ENCODE measurements around the gene PTGS1. TPM values are rescaled to one million over a fixed set of nuclear protein-coding genes. Genes with fewer than 3 reads are reported as not detected.
A peak's percentile ranks its signal among the peaks of the same experiment; 100 is the strongest.

The PTGS1 gene
- polyA plus RNA-seq, 1 of the 3 experiments (the other 2 are of a cell fraction), result 5.4 TPM

- no peak for TF ChIP-seq NRF1 (IDR thresholded peaks at IDR 0.05; ENCODE audit: low read depth, low read length)
- no peak for TF ChIP-seq TEAD4 (IDR thresholded peaks at IDR 0.05; ENCODE audit: borderline replicate concordance, insufficient read depth)
- no peak for TF ChIP-seq PBX3 (IDR thresholded peaks at IDR 0.05)
- no peak for TF ChIP-seq MEF2A (IDR thresholded peaks at IDR 0.05; ENCODE audit: borderline replicate concordance, low read depth)
These were observed 28.3 kb upstream of the PTGS1 start (continued) for GRCh38 chr9:122342323-122343050.

- H3K9me3 ChIP-seq, result no peaks in the 10 kb centered on the region
- CTCF ChIA-PET, result interaction anchor here (0.6 to 21.3 kb wide), 7 partner anchors 9 to 800 kb away, joined by 3 to 528 read pairs (median 4); partner anchors contain the start of gene TTLL11
- H3K79me2 ChIP-seq (ENCODE audit: insufficient read depth), result no peaks in the 10 kb centered on the region
- no peaks in the 10 kb centered on the region for H3K27me3 ChIP-seq (ENCODE audit: insufficient read depth)
- no peak for TF ChIP-seq FOXJ3 (CRISPR knock-in tag; IDR thresholded peaks at IDR 0.05)
- TF ChIP-seq MAX (IDR thresholded peaks at IDR 0.05; ENCODE audit: low read depth), result 0 out of 2 replicates have a peak, but pooled peaks have one; percentile 7
- no peak overlapping the region for H3K27ac ChIP-seq (ENCODE audit: low read depth in 2 of 2, low read length in 1 of 2)
- H4K20me1 ChIP-seq (ENCODE audit: insufficient read depth), result no peaks in the 10 kb centered on the region
- DNase-seq, result peak; percentile 84
- H3F3A ChIP-seq (replicated peaks; ENCODE audit: insufficient read depth), result no peaks in the 10 kb centered on the region
- H3K36me3 ChIP-seq (replicated peaks in 1 of 2; ENCODE audit: control insufficient read depth in 1 of 2, insufficient read depth in 2 of 2, low read length in 1 of 2), result no peaks in the 10 kb centered on the region
- peak overlapping the region in 1 of 2 experiments; percentile 44; a peak in 2 of 4 replicates for H3K4me3 ChIP-seq (ENCODE audit: low read depth in 2 of 2, low read length in 1 of 2)
- peak overlapping the region; percentile 30; the same call in 1 of the 2 replicates for H3K4me2 ChIP-seq
- peak overlapping the region; percentile 94 for H2AFZ ChIP-seq (ENCODE audit: low read depth)
- WGBS (ENCODE audit: low lambda C conversion rate), result 40% methylated on average over 28 of the region's 90 CpGs
- H3K9ac ChIP-seq, result no peak overlapping the region
- POLR2A ChIA-PET, result no interaction called here
- H3K4me1 ChIP-seq (ENCODE audit: control insufficient read depth in 1 of 2, insufficient read depth in 2 of 2, low read depth in 1 of 2, low read length in 1 of 2), result peaks cover 0 to 6% of the 10 kb centered on the region in 2 experiments; a peak in 1 of 4 replicates
- H3K9me2 ChIP-seq, result no peaks in the 10 kb centered on the region
These were observed 24.1 kb upstream of the PTGS1 start for GRCh38 chr9:122346478-122347347.

- peak overlapping the region; percentile 94 for H2AFZ ChIP-seq (ENCODE audit: low read depth)
- H3K4me1 ChIP-seq (ENCODE audit: control insufficient read depth in 1 of 2, insufficient read depth in 2 of 2, low read depth in 1 of 2, low read length in 1 of 2), result peaks cover 0 to 6% of the 10 kb centered on the region in 2 experiments; a peak in 1 of 4 replicates
- H3K9ac ChIP-seq, result no peak overlapping the region
- no peaks in the 10 kb centered on the region for H3F3A ChIP-seq (replicated peaks; ENCODE audit: insufficient read depth)
- CTCF ChIA-PET, result interaction anchor here (0.9 to 21.3 kb wide), 5 partner anchors 17 to 801 kb away, joined by 3 to 528 read pairs (median 3); partner anchors contain the start of gene TTLL11
- H3K9me3 ChIP-seq, result no peaks in the 10 kb centered on the region
- H3K4me2 ChIP-seq, result peak overlapping the region; percentile 30; the same call in 1 of the 2 replicates
- WGBS (ENCODE audit: low lambda C conversion rate), result 68% methylated on average over 16 of the region's 16 CpGs
- no peaks in the 10 kb centered on the region for H3K79me2 ChIP-seq (ENCODE audit: insufficient read depth)
- no peak overlapping the region for H3K27ac ChIP-seq (ENCODE audit: low read depth in 2 of 2, low read length in 1 of 2)
- no peaks in the 10 kb centered on the region for H3K36me3 ChIP-seq (replicated peaks in 1 of 2; ENCODE audit: control insufficient read depth in 1 of 2, insufficient read depth in 2 of 2, low read length in 1 of 2)
- H3K27me3 ChIP-seq (ENCODE audit: insufficient read depth), result no peaks in the 10 kb centered on the region
- no peaks in the 10 kb centered on the region for H3K9me2 ChIP-seq
- POLR2A ChIA-PET, result no interaction called here
- H4K20me1 ChIP-seq (ENCODE audit: insufficient read depth), result no peaks in the 10 kb centered on the region
- no peak for DNase-seq
- peak overlapping the region in 1 of 2 experiments; percentile 44; a peak in 2 of 4 replicates for H3K4me3 ChIP-seq (ENCODE audit: low read depth in 2 of 2, low read length in 1 of 2)
- TF ChIP-seq SIN3A (IDR thresholded peaks at IDR 0.05; ENCODE audit: borderline replicate concordance, low read depth, low read length), result no peak
- TF ChIP-seq GATA2 (CRISPR knock-in tag; IDR thresholded peaks at IDR 0.05), result no peak
- TF ChIP-seq SMC3 (IDR thresholded peaks at IDR 0.05; ENCODE audit: low read depth, low read length), result no peak
- no peak for TF ChIP-seq FOXJ3 (CRISPR knock-in tag; IDR thresholded peaks at IDR 0.05)
- TF ChIP-seq NRF1 (IDR thresholded peaks at IDR 0.05; ENCODE audit: low read depth, low read length), result no peak
- no peak for TF ChIP-seq FOSL2 (IDR thresholded peaks at IDR 0.05; ENCODE audit: borderline replicate concordance, low read depth)
- no peak for TF ChIP-seq USF1 (IDR thresholded peaks at IDR 0.05; ENCODE audit: borderline replicate concordance, low read depth)
- TF ChIP-seq RFX5 (IDR thresholded peaks at IDR 0.05; ENCODE audit: low read length), result no peak
- TF ChIP-seq JUND (IDR thresholded peaks at IDR 0.05), result no peak
- TF ChIP-seq MAX (IDR thresholded peaks at IDR 0.05; ENCODE audit: low read depth), result no peak
- TF ChIP-seq EP300 (IDR thresholded peaks at IDR 0.05; ENCODE audit: borderline replicate concordance in 1 of 2, low read depth in 1 of 2, low read length in 1 of 2), result no peak
- no peak for TF ChIP-seq GABPA (IDR thresholded peaks at IDR 0.05; ENCODE audit: low read depth)
- TF ChIP-seq CHD2 (IDR thresholded peaks at IDR 0.05; ENCODE audit: low read length, partially characterized antibody), result no peak
These were observed 23.2 kb upstream of the PTGS1 start for GRCh38 chr9:122347348-122348287.
